SKM-1 treated with dmso at 0.1 percent for 144 hours (cell line): ENCODE results near the gene ADAMTS19.

Experiments
- DNase-seq: peaks from one replicate; lab custom pipeline; 2025; ENCODE audit not compliant: unreplicated experiment; lab: John Stamatoyannopoulos, UW

ADAMTS19 gene

GRCh38 chr5:129465776-129466344 lies 5.8 kb downstream of the ADAMTS19 start:
- no peak for DNase-seq

DNA sequence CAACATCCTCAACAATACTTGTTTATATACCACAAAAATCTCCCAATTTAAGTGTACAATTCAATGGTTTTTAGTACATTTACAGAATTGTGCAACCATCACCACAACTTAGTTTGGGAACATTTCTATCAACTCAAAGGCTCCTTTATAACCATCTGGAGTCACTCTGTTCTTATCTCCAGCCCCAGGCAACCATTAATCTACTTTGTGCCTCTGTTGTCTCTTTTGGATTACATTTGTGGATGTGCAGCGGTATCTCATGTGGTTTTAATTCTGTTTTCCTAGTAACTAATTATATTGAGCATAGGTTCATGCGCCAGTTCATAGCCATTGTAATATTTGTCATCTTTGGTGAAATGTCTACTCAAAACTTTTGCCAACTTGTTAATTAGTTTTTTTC lies 14.4 kb downstream of the ADAMTS19 start:
- no peak for DNase-seq

DNA sequence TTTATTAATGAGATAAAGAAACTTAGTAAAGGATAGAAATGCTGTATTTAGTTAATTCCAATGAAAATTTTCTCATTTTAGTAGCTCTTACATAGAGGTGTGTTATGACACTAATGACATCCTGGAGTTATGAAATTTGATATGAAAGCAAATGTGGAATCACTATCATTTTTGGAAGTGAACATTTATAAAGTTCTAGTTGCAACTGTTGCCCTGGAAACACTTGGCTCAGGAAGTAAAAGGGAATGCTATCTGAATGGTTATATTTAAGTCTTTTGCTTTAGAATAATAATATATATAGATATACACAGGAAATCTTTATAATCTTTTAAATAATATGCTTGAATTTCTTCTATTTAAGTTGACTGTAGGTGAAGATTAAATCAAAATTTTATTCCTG lies 16.7 kb downstream of the ADAMTS19 start:
- no peak for DNase-seq

DNA sequence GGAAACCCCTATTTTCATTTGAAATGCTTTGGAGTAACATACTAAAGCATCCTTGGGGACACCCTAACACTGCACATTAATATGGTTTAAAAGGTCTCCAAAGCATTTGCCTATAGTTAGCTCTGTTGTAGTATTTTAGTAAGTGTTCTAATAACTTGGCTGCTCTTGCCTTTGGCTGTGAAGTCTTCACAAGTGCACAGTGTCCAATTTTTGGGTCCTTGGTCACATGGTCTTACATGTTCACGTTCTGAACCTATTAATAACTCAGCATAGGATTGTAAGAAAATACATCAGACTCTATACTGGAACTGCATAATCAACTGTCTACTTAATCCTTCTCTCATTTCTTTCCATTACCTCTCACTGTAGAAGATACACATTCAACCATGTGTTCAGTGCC lies 17.4 kb downstream of the ADAMTS19 start:
- DNase-seq = no peak

DNA sequence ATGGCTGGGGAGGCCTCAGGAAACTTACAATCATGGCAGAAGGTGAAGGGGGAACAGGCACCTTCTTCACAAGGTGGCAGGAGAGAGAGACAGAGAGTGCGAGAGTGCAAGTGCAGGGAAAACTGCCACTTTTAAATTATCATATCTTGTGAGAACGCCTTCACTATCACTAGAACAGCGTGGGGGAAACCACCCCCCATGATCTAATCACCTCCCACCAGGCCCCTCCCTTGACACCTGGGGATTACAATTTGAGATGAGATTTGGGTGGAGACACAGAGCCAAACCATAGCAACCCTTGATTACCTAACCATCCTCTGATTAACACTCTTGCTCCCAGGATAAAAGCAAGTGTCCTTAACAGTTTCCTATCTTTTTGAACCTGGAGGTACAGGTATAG lies 21.1 kb downstream of the ADAMTS19 start:
- DNase-seq = no peak

DNA sequence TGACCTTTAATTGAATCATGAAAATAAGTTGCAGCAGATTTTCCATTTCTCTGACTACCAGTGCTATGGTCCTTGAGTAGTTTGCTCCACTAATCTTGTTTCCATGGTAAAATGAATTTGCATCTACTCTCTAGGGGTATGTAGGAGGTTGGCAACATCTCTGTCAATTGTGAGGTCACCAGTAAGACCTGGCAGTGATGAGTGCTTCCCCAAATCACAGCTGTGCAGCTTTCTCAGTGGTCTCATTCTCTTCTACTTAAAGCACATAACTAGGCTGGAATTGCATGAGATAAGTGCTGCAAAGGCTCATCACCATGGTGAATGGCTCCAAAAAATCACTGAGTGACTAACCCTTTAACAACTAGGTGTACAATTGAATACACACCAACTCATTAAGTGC lies 36.3 kb downstream of the ADAMTS19 start:
- no peak for DNase-seq

GRCh38 chr5:129496864-129497595 lies 36.9 kb downstream of the ADAMTS19 start:
- no peak for DNase-seq

GRCh38 chr5:129499208-129499852 lies 39.2 kb downstream of the ADAMTS19 start:
- DNase-seq = peak; percentile 31

DNA sequence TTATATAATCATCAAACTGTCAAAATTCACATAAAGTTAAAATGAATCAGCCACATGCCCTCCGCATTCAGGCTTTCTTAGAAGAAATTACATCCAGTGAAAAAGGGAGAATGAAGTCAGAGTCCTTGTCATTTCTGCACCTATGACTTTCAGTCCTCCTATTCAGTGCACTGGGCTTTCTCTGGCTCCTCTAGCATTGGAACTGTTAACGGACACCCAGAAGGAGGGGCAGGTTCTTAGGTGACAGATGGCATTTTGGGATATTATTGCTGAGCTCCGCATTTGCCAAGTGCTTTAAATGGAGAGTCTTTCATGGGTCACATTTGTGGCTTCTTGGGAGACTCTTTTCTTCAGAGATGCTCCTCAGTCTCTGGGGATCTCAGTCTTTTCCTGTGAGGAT lies 40.0 kb downstream of the ADAMTS19 start:
- no peak for DNase-seq

GRCh38 chr5:129506086-129506485 lies 46.0 kb downstream of the ADAMTS19 start:
- DNase-seq = no peak

DNA sequence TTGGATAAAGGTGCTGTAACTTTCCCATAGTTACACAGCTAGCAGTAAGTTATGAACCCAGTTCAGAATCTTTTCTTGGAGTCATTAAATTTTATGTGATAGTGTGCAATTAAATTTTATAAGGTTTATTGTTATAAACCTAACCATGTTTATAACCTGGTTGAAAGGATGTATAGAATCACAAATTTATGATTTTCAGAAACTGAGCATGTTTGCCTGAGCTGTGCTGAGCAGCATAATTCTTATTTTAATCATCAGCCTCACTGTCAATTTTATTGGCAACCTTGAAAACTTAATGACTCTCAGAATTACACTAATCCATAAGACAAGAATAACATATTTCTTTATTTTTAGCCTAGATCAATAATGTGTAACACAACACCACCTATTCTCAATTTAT lies 46.9 kb downstream of the ADAMTS19 start:
- DNase-seq = no peak

GRCh38 chr5:129507527-129507926 lies 47.4 kb downstream of the ADAMTS19 start:
- DNase-seq = no peak

GRCh38 chr5:129508606-129509005 lies 48.5 kb downstream of the ADAMTS19 start:
- DNase-seq = no peak

DNA sequence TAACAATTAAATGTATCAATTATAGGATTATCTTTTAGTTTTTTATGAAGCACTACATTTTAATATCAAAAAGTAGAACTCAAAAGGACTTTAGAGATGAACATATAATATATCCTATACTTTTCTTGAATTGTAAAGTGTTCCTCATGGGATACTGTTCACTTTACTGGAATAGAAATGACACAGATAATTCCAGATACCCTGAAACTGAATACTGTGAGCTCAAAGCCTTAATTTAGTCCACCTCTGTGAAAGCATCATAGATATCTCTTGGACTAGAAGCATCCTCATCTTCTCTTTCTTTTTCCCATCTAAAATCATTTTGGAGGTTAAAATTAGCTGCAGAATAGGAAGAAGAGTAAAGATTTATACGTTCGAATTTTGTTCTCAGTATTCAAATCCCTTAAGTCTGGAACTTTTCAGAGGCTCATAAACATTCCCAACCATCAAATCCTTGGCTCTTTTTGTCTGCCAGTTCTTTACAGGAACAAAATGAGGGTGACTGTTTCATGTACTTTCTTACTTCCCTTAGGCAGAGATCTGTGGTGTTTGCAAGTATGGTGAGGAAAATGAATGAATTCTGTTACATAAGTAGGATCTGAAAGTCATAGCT lies 49.4 kb downstream of the ADAMTS19 start:
- no peak for DNase-seq

- DNase-seq = no peak
Observed at GRCh38 chr5:129511291-129511690, 51.2 kb downstream of the ADAMTS19 start.

- no peak for DNase-seq
Observed at GRCh38 chr5:129541051-129541450, 81.0 kb downstream of the ADAMTS19 start.

DNA sequence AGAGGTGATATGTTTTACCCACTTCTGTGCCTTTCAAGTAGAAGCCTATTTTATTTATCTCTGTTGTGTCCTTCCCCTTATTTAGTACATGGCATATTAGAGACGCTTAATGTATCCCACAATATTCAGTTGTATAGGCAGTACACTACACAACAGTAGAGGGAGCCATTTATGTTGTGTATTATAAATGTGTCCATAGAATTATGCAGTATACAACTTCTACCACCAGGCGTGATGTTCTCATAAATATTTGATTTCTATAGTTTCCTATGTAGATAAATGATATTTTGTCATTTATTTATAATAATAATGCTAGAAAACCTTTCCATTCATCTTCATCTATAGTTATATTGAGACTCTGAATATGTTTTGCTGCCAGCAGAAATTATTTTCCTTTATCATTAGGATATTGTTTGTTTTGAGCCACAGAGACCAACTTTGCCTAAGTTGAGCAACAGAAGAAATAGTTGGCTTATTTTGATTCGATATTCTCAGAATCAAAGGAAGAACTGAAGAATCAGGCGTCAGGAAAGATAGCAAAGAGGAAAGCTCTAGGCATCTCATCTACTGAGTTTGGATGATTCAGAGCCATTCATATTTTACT lies 81.7 kb downstream of the ADAMTS19 start:
- DNase-seq = peak; percentile 6

GRCh38 chr5:129547137-129547536 lies 87.0 kb downstream of the ADAMTS19 start:
- DNase-seq = no peak

DNA sequence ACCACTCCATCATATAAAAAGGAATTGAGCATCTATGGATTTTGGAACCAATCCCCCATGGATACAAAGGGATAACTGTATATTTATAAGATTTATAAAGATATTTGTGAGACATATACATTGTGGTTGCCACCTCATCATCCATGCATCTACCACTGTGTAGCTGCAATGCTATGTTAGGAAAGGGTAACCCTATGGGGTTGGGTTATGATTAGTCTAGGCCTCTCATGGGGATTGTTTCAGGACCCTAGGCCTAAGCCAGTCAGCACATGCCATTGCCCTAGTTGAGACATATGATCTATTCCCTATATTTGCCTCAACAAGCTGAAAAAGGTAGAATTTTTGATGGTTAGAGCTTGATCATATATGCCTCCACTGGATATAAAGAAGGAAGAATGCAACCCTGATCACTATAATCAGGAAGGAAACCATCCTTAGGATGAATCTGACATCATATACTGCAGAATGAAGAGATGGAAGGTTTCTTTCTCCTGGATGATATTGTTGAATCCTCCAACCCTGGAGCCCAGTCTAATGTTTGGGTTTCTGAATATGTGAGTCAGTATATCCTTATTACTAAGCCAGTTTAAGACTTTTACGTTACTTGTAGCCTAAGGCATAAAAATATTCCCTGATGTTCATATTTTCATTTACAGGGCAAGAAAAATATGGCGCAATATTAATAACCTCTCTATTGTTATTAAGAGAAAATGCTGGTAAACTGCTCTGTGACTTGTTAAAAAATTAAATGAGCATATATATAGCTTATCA lies 94.2 kb downstream of the ADAMTS19 start:
- DNase-seq = no peak

- DNase-seq = no peak
Observed at GRCh38 chr5:129563585-129563984, 103.5 kb downstream of the ADAMTS19 start.

DNA sequence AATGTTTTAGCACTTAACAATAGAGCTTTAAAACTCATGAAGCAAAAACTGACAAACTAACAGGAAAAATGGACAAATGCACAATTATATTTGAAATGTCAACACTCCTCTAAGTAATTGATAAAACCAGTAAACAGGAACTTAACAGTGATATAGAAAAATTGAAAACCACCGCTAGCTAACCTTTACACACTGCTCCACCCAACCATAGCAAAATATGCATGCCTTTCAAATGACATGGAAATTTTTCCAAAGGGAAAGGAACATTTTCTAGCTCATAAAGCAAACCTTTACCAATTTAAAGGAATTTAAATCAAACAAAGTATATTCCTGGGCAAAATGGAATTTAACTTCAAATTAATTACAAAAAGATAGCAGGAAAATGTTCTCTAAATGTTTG lies 109.2 kb downstream of the ADAMTS19 start:
- no peak for DNase-seq
